Measurements from ENCODE around the gene SLC8A1.

Gene SLC8A1

GRCh38 chr2:40455661-40456060 lies 3.8 kb upstream of the SLC8A1 start:
- Histone ChIP-seq H3K36me3 (ENCODE audit: control insufficient read depth in 1 of 2, insufficient read depth in 2 of 2, low read length in 2 of 2) (no peaks in the 10 kb centered on the region), H4K12ac (ENCODE audit: low read depth, low read length) (no peak overlapping the region), H3K79me2 (ENCODE audit: control insufficient read depth, insufficient read depth, low read length, poor library complexity) (peaks cover 5% of the 10 kb centered on the region), H3K4me2 (ENCODE audit: low read length) (no peak overlapping the region), H3K27ac (ENCODE audit: low read depth, low read length) (no peak overlapping the region), H3K79me1 (ENCODE audit: low read length) (peaks cover 11% of the 10 kb centered on the region), H3K18ac (ENCODE audit: low read length) (no peak overlapping the region), H2BK120ac (ENCODE audit: insufficient read depth, low read length, poor library complexity) (no peak overlapping the region), H2AFZ (ENCODE audit: insufficient read depth, low read length, poor library complexity) (no peak overlapping the region), H3K4me1 (ENCODE audit: control insufficient read depth in 1 of 2, insufficient read depth in 2 of 2, low read length in 2 of 2) (peaks cover 0 to 3% of the 10 kb centered on the region in 2 experiments), H3K27me3 (ENCODE audit: insufficient read depth, low read length) (no peaks in the 10 kb centered on the region), H3K9me3 (ENCODE audit: insufficient read depth, low read depth, low read length) (no peaks in the 10 kb centered on the region), H2BK12ac (ENCODE audit: low read length) (no peak overlapping the region), H3K9ac (ENCODE audit: low read length) (no peak overlapping the region), H3K14ac (ENCODE audit: low read length) (no peak overlapping the region), H3K23ac (ENCODE audit: low read length) (no peak overlapping the region), H3K4me3 (ENCODE audit: low read depth, low read length) (no peak overlapping the region), H2AK5ac (ENCODE audit: low read length) (no peak overlapping the region), H2BK5ac (ENCODE audit: low read depth, low read length, poor library complexity) (no peak overlapping the region), H4K8ac (ENCODE audit: low read depth, low read length) (no peak overlapping the region), H3K4ac (ENCODE audit: low read depth, low read length) (no peak overlapping the region), H4K91ac (ENCODE audit: low read depth, low read length) (no peak overlapping the region)
- no CpG with 5 or more reads among the region's 5 CpGs for WGBS (ENCODE audit: extremely low coverage, insufficient coverage, insufficient read length)
- DNase-seq = no peak

- H3K4me3 ChIP-seq (ENCODE audit: low read depth, low read length) = no peak overlapping the region
- peaks cover 11% of the 10 kb centered on the region for H3K79me1 ChIP-seq (ENCODE audit: low read length)
- DNase-seq = no peak
- H2BK12ac ChIP-seq (ENCODE audit: low read length) = no peak overlapping the region
- H2AFZ ChIP-seq (ENCODE audit: insufficient read depth, low read length, poor library complexity) = no peak overlapping the region
- no peak overlapping the region for H3K14ac ChIP-seq (ENCODE audit: low read length)
- no peak overlapping the region for H4K91ac ChIP-seq (ENCODE audit: low read depth, low read length)
- H4K8ac ChIP-seq (ENCODE audit: low read depth, low read length) = no peak overlapping the region
- H3K36me3 ChIP-seq (ENCODE audit: control insufficient read depth in 1 of 2, insufficient read depth in 2 of 2, low read length in 2 of 2) = no peaks in the 10 kb centered on the region
- no peak overlapping the region for H3K23ac ChIP-seq (ENCODE audit: low read length)
- no peak overlapping the region for H3K4me2 ChIP-seq (ENCODE audit: low read length)
- peaks cover 0 to 3% of the 10 kb centered on the region in 2 experiments for H3K4me1 ChIP-seq (ENCODE audit: control insufficient read depth in 1 of 2, insufficient read depth in 2 of 2, low read length in 2 of 2)
- H3K9me3 ChIP-seq (ENCODE audit: insufficient read depth, low read depth, low read length) = no peaks in the 10 kb centered on the region
- no peak overlapping the region for H3K18ac ChIP-seq (ENCODE audit: low read length)
- H2AK5ac ChIP-seq (ENCODE audit: low read length) = no peak overlapping the region
- no peaks in the 10 kb centered on the region for H3K27me3 ChIP-seq (ENCODE audit: insufficient read depth, low read length)
- no peak overlapping the region for H4K12ac ChIP-seq (ENCODE audit: low read depth, low read length)
- no CpG with 5 or more reads among the region's 3 CpGs for WGBS (ENCODE audit: extremely low coverage, insufficient coverage, insufficient read length)
- no peak overlapping the region for H3K9ac ChIP-seq (ENCODE audit: low read length)
- no peak overlapping the region for H3K4ac ChIP-seq (ENCODE audit: low read depth, low read length)
- H2BK5ac ChIP-seq (ENCODE audit: low read depth, low read length, poor library complexity) = no peak overlapping the region
- H3K79me2 ChIP-seq (ENCODE audit: control insufficient read depth, insufficient read depth, low read length, poor library complexity) = peaks cover 5% of the 10 kb centered on the region
- H3K27ac ChIP-seq (ENCODE audit: low read depth, low read length) = no peak overlapping the region
- no peak overlapping the region for H2BK120ac ChIP-seq (ENCODE audit: insufficient read depth, low read length, poor library complexity)
Measured at GRCh38 chr2:40454321-40454720, 2.4 kb upstream of the SLC8A1 start.

GRCh38 chr2:40452786-40453185 lies 896 bp upstream of the SLC8A1 start:
- H3K4me3 ChIP-seq (ENCODE audit: low read depth, low read length) = no peak overlapping the region
- no peak overlapping the region for H3K4ac ChIP-seq (ENCODE audit: low read depth, low read length)
- H3K9ac ChIP-seq (ENCODE audit: low read length) = no peak overlapping the region
- no peak overlapping the region for H2BK5ac ChIP-seq (ENCODE audit: low read depth, low read length, poor library complexity)
- no peak overlapping the region for H4K91ac ChIP-seq (ENCODE audit: low read depth, low read length)
- no peak overlapping the region for H2BK120ac ChIP-seq (ENCODE audit: insufficient read depth, low read length, poor library complexity)
- DNase-seq = no peak
- no peak overlapping the region for H3K18ac ChIP-seq (ENCODE audit: low read length)
- no peak overlapping the region for H2AK5ac ChIP-seq (ENCODE audit: low read length)
- H3K79me2 ChIP-seq (ENCODE audit: control insufficient read depth, insufficient read depth, low read length, poor library complexity) = peaks cover 5% of the 10 kb centered on the region
- H3K9me3 ChIP-seq (ENCODE audit: insufficient read depth, low read depth, low read length) = no peaks in the 10 kb centered on the region
- H2AFZ ChIP-seq (ENCODE audit: insufficient read depth, low read length, poor library complexity) = no peak overlapping the region
- no CpG with 5 or more reads among the region's 8 CpGs for WGBS (ENCODE audit: extremely low coverage, insufficient coverage, insufficient read length)
- H3K14ac ChIP-seq (ENCODE audit: low read length) = no peak overlapping the region
- no peak overlapping the region for H3K27ac ChIP-seq (ENCODE audit: low read depth, low read length)
- H3K79me1 ChIP-seq (ENCODE audit: low read length) = peaks cover 11% of the 10 kb centered on the region
- no peak overlapping the region for H2BK12ac ChIP-seq (ENCODE audit: low read length)
- H3K4me2 ChIP-seq (ENCODE audit: low read length) = peak overlapping the region; percentile 83
- no peak overlapping the region for H4K12ac ChIP-seq (ENCODE audit: low read depth, low read length)
- H4K8ac ChIP-seq (ENCODE audit: low read depth, low read length) = no peak overlapping the region
- H3K27me3 ChIP-seq (ENCODE audit: insufficient read depth, low read length) = no peaks in the 10 kb centered on the region
- H3K4me1 ChIP-seq (ENCODE audit: control insufficient read depth in 1 of 2, insufficient read depth in 2 of 2, low read length in 2 of 2) = no peaks in the 10 kb centered on the region
- no peak overlapping the region for H3K23ac ChIP-seq (ENCODE audit: low read length)
- H3K36me3 ChIP-seq (ENCODE audit: control insufficient read depth in 1 of 2, insufficient read depth in 2 of 2, low read length in 2 of 2) = no peaks in the 10 kb centered on the region

GRCh38 chr2:40450796-40451430 lies 977 bp downstream of the SLC8A1 start:
- Histone ChIP-seq H3K4me1 (ENCODE audit: control insufficient read depth in 1 of 2, insufficient read depth in 2 of 2, low read length in 2 of 2) (no peaks in the 10 kb centered on the region), H4K91ac (ENCODE audit: low read depth, low read length) (peak overlapping the region; percentile 64), H3K18ac (ENCODE audit: low read length) (peak overlapping the region; percentile 84), H2BK12ac (ENCODE audit: low read length) (peak overlapping the region; percentile 21), H3K23ac (ENCODE audit: low read length) (no peak overlapping the region), H3K4ac (ENCODE audit: low read depth, low read length) (peak overlapping the region; percentile 42), H3K4me2 (ENCODE audit: low read length) (peak overlapping the region; percentile 83), H3K36me3 (ENCODE audit: control insufficient read depth in 1 of 2, insufficient read depth in 2 of 2, low read length in 2 of 2) (peaks cover 0 to 2% of the 10 kb centered on the region in 2 experiments), H2AFZ (ENCODE audit: insufficient read depth, low read length, poor library complexity) (peak overlapping the region; percentile 91), H2BK120ac (ENCODE audit: insufficient read depth, low read length, poor library complexity) (peak overlapping the region; percentile 64), H3K9ac (ENCODE audit: low read length) (peak overlapping the region; percentile 80), H3K4me3 (ENCODE audit: low read depth, low read length) (peak overlapping the region; percentile 82), H2BK5ac (ENCODE audit: low read depth, low read length, poor library complexity) (peak overlapping the region; percentile 29), H3K14ac (ENCODE audit: low read length) (peak overlapping the region; percentile 71), H3K79me1 (ENCODE audit: low read length) (peaks cover 11% of the 10 kb centered on the region), H3K9me3 (ENCODE audit: insufficient read depth, low read depth, low read length) (no peaks in the 10 kb centered on the region), H4K8ac (ENCODE audit: low read depth, low read length) (peak overlapping the region; percentile 74), H3K79me2 (ENCODE audit: control insufficient read depth, insufficient read depth, low read length, poor library complexity) (peaks cover 5% of the 10 kb centered on the region), H2AK5ac (ENCODE audit: low read length) (no peak overlapping the region), H3K27me3 (ENCODE audit: insufficient read depth, low read length) (no peaks in the 10 kb centered on the region), H3K27ac (ENCODE audit: low read depth, low read length) (peak overlapping the region; percentile 49), H4K12ac (ENCODE audit: low read depth, low read length) (no peak overlapping the region)
- WGBS (ENCODE audit: extremely low coverage, insufficient coverage, insufficient read length) = no CpG with 5 or more reads among the region's 18 CpGs
- peak in 1 of 2 donors; percentile 12 for DNase-seq
